A549 (cell line): ENCODE data around the gene SCUBE1.

Source experiments
- CBX2 ChIP-seq: fragments of 200-600 bp; sonication (generic); IDR thresholded peaks from 2 replicates; pipeline ENCODE4 v1.6.1; 2016; ENCODE audit warnings: low read depth, mild to moderate bottlenecking, borderline replicate concordance
- CTCF ChIP-seq: fragments of >200 bp; sonication (Bioruptor Twin); formaldehyde crosslinking; IDR thresholded peaks from 3 replicates; pipeline ENCODE4 v1.5.1; 2016
- EHMT2 ChIP-seq: fragments of 200-600 bp; sonication (generic); IDR thresholded peaks from 2 replicates; pipeline ENCODE4 v1.6.1; 2016; ENCODE audit warnings: antibody characterized with exemption, low read depth, mild to moderate bottlenecking, moderate library complexity
- HOXB13 ChIP-seq: fragments of 250-450 bp; sonication (Bioruptor Pico); IDR thresholded peaks from 2 replicates; pipeline ENCODE4 v1.5.0; 2020; ENCODE audit warnings: low read depth, mild to moderate bottlenecking, moderate library complexity
- KDM5A ChIP-seq: fragments of 200-600 bp; sonication (generic); IDR thresholded peaks from 2 replicates; pipeline ENCODE4 v1.6.1; 2016; ENCODE audit warnings: antibody characterized with exemption, mild to moderate bottlenecking
- NR3C1 ChIP-seq: fragments of >200 bp; sonication (Bioruptor Twin); formaldehyde crosslinking; IDR thresholded peaks from 3 replicates; pipeline ENCODE4 v1.6.1; 2017
- POLR2A ChIP-seq: IDR thresholded peaks from 2 replicates; pipeline ENCODE4 v1.6.1; 2012; ENCODE audit warnings: mild to moderate bottlenecking, low read length
- RFX5 ChIP-seq: fragments of 450-650 bp; IDR thresholded peaks from 2 replicates; pipeline ENCODE4 v1.7.1; 2014; ENCODE audit warnings: antibody characterized with exemption, mild to moderate bottlenecking, moderate library complexity
- RNF2 ChIP-seq: fragments of 200-600 bp; sonication (generic); IDR thresholded peaks from 2 replicates; pipeline ENCODE4 v1.6.1; 2016; ENCODE audit warnings: low read depth, mild to moderate bottlenecking, antibody characterized with exemption, moderate library complexity, borderline replicate concordance
- SMC3 ChIP-seq: fragments of >200 bp; sonication (Bioruptor Twin); formaldehyde crosslinking; IDR thresholded peaks from 3 replicates; pipeline ENCODE4 v1.6.1; 2018; ENCODE audit warnings: inconsistent platforms

- TF ChIP-seq POLR2A (no peak), CTCF (no peak), CBX2 (no peak), EHMT2 (no peak), SMC3 (no peak), RNF2 (no peak), NR3C1 (no peak), RFX5 (no peak), HOXB13 (CRISPR knock-in tag) (no peak), KDM5A (no peak)
These were observed 65.1 kb downstream of the SCUBE1 start for GRCh38 chr22:43277987-43278601.
